Activated naive CD4-positive, alpha-beta T cell treated with anti-CD3 and anti-CD28 coated beads for 36 hours (primary cell): Measurements from ENCODE around the gene FNTB. TPM values are rescaled to one million over a fixed set of nuclear protein-coding genes. Genes with fewer than 3 reads are reported as not detected.
A peak's percentile ranks its signal among the peaks of the same experiment; 100 is the strongest.

Experiments
- CTCF ChIA-PET: fragments of 350-600 bp; sonication (Branson Sonifier 250); formaldehyde crosslinking; loops from one replicate; lab custom pipeline; 2021; ENCODE audit warnings: antibody characterized with exemption; lab: Charles Lee
- DNase-seq: peaks from one replicate; pipeline ENCODE4 v3.0.0-alpha.2; 2020
- H3K27ac Mint-ChIP-seq: one replicate; pipeline ENCODE4 v1.8.0; 2021; ENCODE audit warnings: mild to moderate bottlenecking, mixed read lengths
- H3K27me3 Mint-ChIP-seq: one replicate; pipeline ENCODE4 v1.8.0; 2021; ENCODE audit warnings: low read depth, mixed read lengths
- H3K36me3 Mint-ChIP-seq: one replicate; pipeline ENCODE4 v1.8.0; 2021; ENCODE audit warnings: low read depth, mixed read lengths
- H3K4me1 Mint-ChIP-seq: one replicate; pipeline ENCODE4 v1.8.0; 2021; ENCODE audit warnings: low read depth, mixed read lengths
- H3K4me3 Mint-ChIP-seq: one replicate; pipeline ENCODE4 v1.8.0; 2021; ENCODE audit warnings: mild to moderate bottlenecking, moderate library complexity, mixed read lengths
- H3K9me3 Mint-ChIP-seq: one replicate; pipeline ENCODE4 v1.8.0; 2021; ENCODE audit warnings: mixed read lengths
- intact Hi-C: fragments of 100-400 bp; cut with micrococcal nuclease; formaldehyde crosslinking; loops from one replicate; pipeline ENCODE4 v1.15.1; 2023
- total RNA-seq, 2 experiments: library from RNA; stranded (reverse); gene quantifications; one replicate each; pipeline ENCODE4 v1.2.3, GENCODE V29; 2021

Gene FNTB
- total RNA-seq, 2 experiments from 2014 or later, result 7.9 to 10.0 TPM

DNA sequence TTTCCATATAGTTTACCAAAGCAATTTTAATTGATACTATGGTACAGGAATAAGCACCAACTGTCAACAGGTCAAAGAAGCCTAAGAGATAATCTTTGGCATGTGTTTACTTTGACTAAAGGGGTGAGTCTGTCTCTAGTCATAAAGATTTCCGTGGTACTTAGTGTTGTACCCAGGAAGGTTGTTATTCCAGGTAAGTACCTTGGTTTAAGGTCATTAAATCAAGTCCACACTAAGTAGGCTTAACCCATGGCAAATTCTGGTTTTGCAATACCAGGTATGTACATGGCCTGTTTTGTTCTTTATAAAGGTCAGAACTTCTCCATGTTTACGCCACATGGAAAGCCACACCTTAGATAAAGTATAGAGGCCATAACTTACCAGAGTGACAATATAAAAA is 105.7 kb downstream of the FNTB start:
- H3K9me3 Mint-ChIP-seq, result peaks cover 7% of the 10 kb centered on the region
- peaks cover 55% of the 10 kb centered on the region for H3K4me1 Mint-ChIP-seq
- no peaks in the 10 kb centered on the region for H3K27me3 Mint-ChIP-seq
- no peak overlapping the region for H3K4me3 Mint-ChIP-seq
- intact Hi-C loops, result no loop called here
- no peak for DNase-seq
- no peak overlapping the region for H3K27ac Mint-ChIP-seq
- peaks cover 58% of the 10 kb centered on the region for H3K36me3 Mint-ChIP-seq
- CTCF ChIA-PET, result no interaction called here

DNA sequence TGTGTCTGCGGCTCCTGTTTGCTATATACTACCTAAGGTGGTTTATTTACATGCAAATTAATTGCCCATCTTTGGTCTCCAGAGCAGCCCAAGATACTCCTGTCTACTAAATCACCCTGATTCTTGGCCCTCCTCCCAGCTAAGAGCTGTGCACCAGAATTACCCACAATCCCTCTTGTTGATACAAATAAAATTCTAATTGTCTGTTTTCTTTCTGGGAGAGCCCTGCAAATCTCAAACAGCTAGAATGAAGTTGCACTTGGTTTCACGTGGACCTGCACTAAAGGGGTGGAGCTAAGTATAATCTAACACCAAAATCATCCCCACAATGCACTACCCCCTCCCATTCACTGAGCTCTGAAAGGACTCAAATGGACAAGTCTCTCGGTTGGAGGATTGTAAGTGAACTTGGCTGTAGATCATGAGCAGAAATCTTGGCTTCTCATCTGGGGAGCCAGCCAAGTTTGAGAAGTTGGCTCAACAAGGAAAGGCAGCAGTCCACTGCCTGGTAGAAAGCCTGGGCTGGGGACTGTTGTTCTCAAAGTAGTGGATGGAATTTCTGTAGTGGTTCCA is 109.0 kb downstream of the FNTB start:
- Mint-ChIP-seq H3K27ac (no peak overlapping the region), H3K4me1 (peaks cover 72% of the 10 kb centered on the region), H3K4me3 (no peak overlapping the region), H3K27me3 (no peaks in the 10 kb centered on the region), H3K9me3 (no peaks in the 10 kb centered on the region), H3K36me3 (peaks cover 38% of the 10 kb centered on the region)
- DNase-seq, result no peak
- intact Hi-C loops, result no loop called here
- CTCF ChIA-PET, result interaction anchor here (0.8 kb wide), 1 partner anchor 12 kb away, joined by 3 read pairs; no protein-coding TSS in a partner anchor

GRCh38 chr14:65096323-65097089 is 109.8 kb downstream of the FNTB start:
- Mint-ChIP-seq H3K27ac (no peak overlapping the region), H3K4me1 (peaks cover 70% of the 10 kb centered on the region), H3K9me3 (no peaks in the 10 kb centered on the region), H3K36me3 (peaks cover 34% of the 10 kb centered on the region), H3K4me3 (no peak overlapping the region), H3K27me3 (no peaks in the 10 kb centered on the region)
- intact Hi-C loops, result no loop called here
- CTCF ChIA-PET, result no interaction called here
- no peak for DNase-seq

GRCh38 chr14:65098586-65098985 is 111.9 kb downstream of the FNTB start:
- intact Hi-C loops, result loop anchor here (1.0 to 2.0 kb wide), 2 partner anchors 18 to 108 kb away; no protein-coding TSS in a partner anchor
- no peaks in the 10 kb centered on the region for H3K9me3 Mint-ChIP-seq
- H3K4me3 Mint-ChIP-seq, result peak overlapping the region; percentile 46
- peak overlapping the region; percentile 87 for H3K27ac Mint-ChIP-seq
- H3K4me1 Mint-ChIP-seq, result peaks cover 69% of the 10 kb centered on the region
- DNase-seq, result no peak
- CTCF ChIA-PET, result interaction anchor here (0.6 to 2.1 kb wide), 3 partner anchors 18 to 112 kb away, joined by 3 to 5 read pairs (median 3); partner anchors contain the start of gene FNTB
- peaks cover 26% of the 10 kb centered on the region for H3K36me3 Mint-ChIP-seq
- H3K27me3 Mint-ChIP-seq, result no peaks in the 10 kb centered on the region

DNA sequence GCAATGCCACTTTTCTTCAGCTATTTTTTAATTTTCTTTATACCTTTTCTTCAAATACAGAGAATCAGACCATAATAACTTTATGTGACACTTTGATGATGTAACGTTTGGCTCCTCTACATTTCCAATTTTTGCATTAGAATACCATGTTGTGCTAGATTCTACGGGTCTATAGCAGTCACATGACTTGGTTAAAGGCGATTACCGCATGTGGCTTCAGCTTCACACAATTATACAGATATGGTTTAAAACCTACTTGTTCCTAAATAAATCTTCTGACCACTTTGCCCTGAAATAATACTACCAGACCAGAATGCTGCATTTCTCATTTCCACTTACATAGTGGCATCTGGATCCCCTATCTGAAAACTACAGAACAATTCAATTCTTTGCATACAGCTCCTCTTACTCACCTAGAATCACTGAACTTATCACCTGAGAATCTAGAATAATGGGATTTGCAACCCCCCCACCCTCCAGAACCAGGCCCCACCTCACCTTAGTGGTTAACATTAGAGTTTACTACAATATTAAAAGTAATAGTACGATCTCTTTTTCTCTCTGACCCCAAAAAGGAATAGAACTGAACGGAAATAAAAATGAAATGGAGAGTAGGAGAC is 114.3 kb downstream of the FNTB start:
- Mint-ChIP-seq H3K4me1 (peaks cover 45% of the 10 kb centered on the region), H3K36me3 (peaks cover 11% of the 10 kb centered on the region), H3K27me3 (no peaks in the 10 kb centered on the region), H3K9me3 (no peaks in the 10 kb centered on the region), H3K27ac (peak overlapping the region; percentile 85), H3K4me3 (peak overlapping the region; percentile 87)
- intact Hi-C loops, result loop anchor here (5.0 to 10.0 kb wide), 6 partner anchors 181 to 1456 kb away; partner anchors contain the start of genes CHURC1, GPHN and WDR89
- DNase-seq, result no peak
- CTCF ChIA-PET, result interaction anchor here (0.6 kb wide), 1 partner anchor 846 kb away, joined by 5 read pairs; no protein-coding TSS in a partner anchor

- Mint-ChIP-seq H3K4me3 (peak overlapping the region; percentile 87), H3K4me1 (peaks cover 37% of the 10 kb centered on the region), H3K27me3 (no peaks in the 10 kb centered on the region), H3K9me3 (no peaks in the 10 kb centered on the region), H3K27ac (peak overlapping the region; percentile 91), H3K36me3 (peaks cover 11% of the 10 kb centered on the region)
- peak; percentile 38 for DNase-seq
- intact Hi-C loops, result loop anchor here (1.0 to 10.0 kb wide), 14 partner anchors 69 to 1457 kb away; partner anchors contain the start of genes CHURC1, FUT8, GPHN and WDR89
- CTCF ChIA-PET, result interaction anchor here (0.6 to 1.0 kb wide), 2 partner anchors 10 to 846 kb away, joined by 4 to 5 read pairs; no protein-coding TSS in a partner anchor
Observed at GRCh38 chr14:65101631-65102440, 115.1 kb downstream of the FNTB start.

DNA sequence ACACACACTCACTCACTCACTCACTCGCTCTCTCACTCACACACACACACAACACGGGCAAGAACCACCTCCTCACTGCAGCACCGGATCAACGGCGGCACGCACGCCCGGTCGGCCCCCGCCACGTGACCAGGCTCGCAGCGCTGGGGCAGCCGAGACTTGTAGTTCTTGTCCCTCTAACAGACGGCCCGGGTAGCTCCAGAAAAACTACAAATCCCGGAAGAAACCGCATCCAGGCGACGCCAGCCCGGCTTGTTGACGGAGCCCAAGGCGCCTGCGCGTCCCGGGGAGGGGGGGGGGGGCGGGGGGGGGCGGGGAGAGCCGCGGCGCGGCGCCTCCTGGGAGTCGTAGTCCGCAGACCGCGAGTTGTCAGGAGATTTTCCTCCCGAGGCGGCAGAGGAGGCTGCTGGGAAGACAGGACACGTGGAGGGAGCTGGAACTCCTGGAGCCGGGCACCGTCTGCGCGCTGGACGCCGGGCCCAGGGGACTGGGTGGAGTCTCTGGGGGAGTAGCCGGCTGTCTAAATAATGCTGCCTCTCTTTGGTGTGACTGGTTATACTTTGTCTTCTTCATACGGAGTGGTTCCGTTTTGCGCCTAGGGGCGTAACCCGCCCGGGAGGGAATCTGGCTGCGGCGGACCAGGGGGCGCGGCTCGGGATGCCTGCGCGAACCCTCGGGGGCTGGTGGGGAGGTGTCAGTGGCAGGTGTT is 115.9 kb downstream of the FNTB start, which contains the start of gene MAX:
Gene MAX, minus strand, starts transcription at position 77 of the 709 bp plus-strand sequence. CDS start 178 bp downstream, outside the sequence.
- H3K4me1 Mint-ChIP-seq, result peaks cover 30% of the 10 kb centered on the region
- H3K36me3 Mint-ChIP-seq, result peaks cover 11% of the 10 kb centered on the region
- H3K27ac Mint-ChIP-seq, result peak within 1 kb of the TSS; percentile 91
- peak within 1 kb of the TSS; percentile 87 for H3K4me3 Mint-ChIP-seq
- H3K27me3 Mint-ChIP-seq, result no peaks in the 10 kb centered on the region
- DNase-seq, result peak; percentile 99
- H3K9me3 Mint-ChIP-seq, result no peaks in the 10 kb centered on the region
- intact Hi-C loops, result loop anchor here (1.0 to 10.0 kb wide), 14 partner anchors 68 to 1458 kb away; partner anchors contain the start of genes CHURC1, FUT8, GPHN and WDR89
- CTCF ChIA-PET, result interaction anchor here (0.7 to 1.4 kb wide), 4 partner anchors 9 to 547 kb away, joined by 3 to 6 read pairs (median 4); no protein-coding TSS in a partner anchor

- CTCF ChIA-PET, result interaction anchor here (0.6 to 1.4 kb wide), 6 partner anchors 8 to 869 kb away, joined by 3 to 6 read pairs (median 3); no protein-coding TSS in a partner anchor
- Mint-ChIP-seq H3K9me3 (no peaks in the 10 kb centered on the region), H3K27me3 (no peaks in the 10 kb centered on the region), H3K27ac (no peak overlapping the region), H3K36me3 (peaks cover 11% of the 10 kb centered on the region), H3K4me3 (peak overlapping the region; percentile 87), H3K4me1 (peaks cover 24% of the 10 kb centered on the region)
- peak; percentile 40 for DNase-seq
- intact Hi-C loops, result loop anchor here (2.0 to 10.0 kb wide), 9 partner anchors 68 to 1458 kb away; partner anchors contain the start of genes CHURC1, GPHN and WDR89
Observed at GRCh38 chr14:65103150-65103760, 116.6 kb downstream of the FNTB start.

- Mint-ChIP-seq H3K27ac (no peak overlapping the region), H3K36me3 (peaks cover 9% of the 10 kb centered on the region), H3K4me3 (no peak overlapping the region), H3K27me3 (no peaks in the 10 kb centered on the region), H3K4me1 (peaks cover 14% of the 10 kb centered on the region), H3K9me3 (no peaks in the 10 kb centered on the region)
- CTCF ChIA-PET, result no interaction called here
- intact Hi-C loops, result loop anchor here (5.0 to 10.0 kb wide), 6 partner anchors 178 to 1460 kb away; partner anchors contain the start of genes CHURC1, GPHN and WDR89
- DNase-seq, result no peak
Observed at GRCh38 chr14:65104791-65105190, 118.1 kb downstream of the FNTB start.

DNA sequence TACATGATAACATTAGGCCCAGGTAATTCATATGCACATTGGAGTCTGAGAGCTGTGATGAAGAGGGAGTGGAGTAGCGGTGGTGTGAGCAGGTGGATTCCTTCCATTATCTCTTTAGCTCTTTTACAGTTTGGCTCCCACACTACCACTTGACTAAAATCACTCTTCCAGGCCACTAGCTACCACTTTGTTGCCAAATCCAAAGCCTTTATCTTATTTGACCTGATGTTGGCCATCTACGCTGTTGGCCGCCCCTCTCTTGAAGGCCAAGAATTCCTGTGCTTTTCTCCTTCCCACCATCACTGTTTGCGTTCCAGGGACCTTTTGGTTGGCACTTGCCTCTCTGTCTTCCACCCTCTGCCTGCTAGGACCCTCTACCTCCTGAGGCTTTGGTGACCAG is 119.6 kb downstream of the FNTB start:
- Mint-ChIP-seq H3K27me3 (no peaks in the 10 kb centered on the region), H3K27ac (no peak overlapping the region), H3K9me3 (no peaks in the 10 kb centered on the region)

More for the DNA sequence above, 119.6 kb downstream of the FNTB start:
- Mint-ChIP-seq H3K4me3 (no peak overlapping the region), H3K4me1 (peaks cover 4% of the 10 kb centered on the region), H3K36me3 (peaks cover 3% of the 10 kb centered on the region)
- no peak for DNase-seq
- intact Hi-C loops, result loop anchor here (10.0 kb wide), 1 partner anchor 1462 kb away; the partner anchor contains the start of gene WDR89
- CTCF ChIA-PET, result no interaction called here
